GM18868 (cell line): Measurements from ENCODE around the gene SLC49A3.

Experiments used
- ATAC-seq: cut with Tn5 transposase; IDR thresholded peaks from one replicate; pipeline ENCODE4 v1.9.1; 2021; ENCODE audit warnings: mild to moderate bottlenecking, moderate library complexity; ENCODE audit not compliant: unreplicated experiment

Gene SLC49A3

GRCh38 chr4:634599-634985, 54.4 kb downstream of the SLC49A3 start:
- no peak for ATAC-seq

GRCh38 chr4:633976-634598, 54.9 kb downstream of the SLC49A3 start:
- ATAC-seq = no peak

- ATAC-seq = no peak
Measured at GRCh38 chr4:633406-633805, 55.5 kb downstream of the SLC49A3 start.

GRCh38 chr4:632926-633325, 56.0 kb downstream of the SLC49A3 start:
- no peak for ATAC-seq

GRCh38 chr4:632196-632790, 56.7 kb downstream of the SLC49A3 start:
- ATAC-seq = no peak
